Measurements from ENCODE around the gene ESPL1.
"Not testable (repeated sequence)": the region's sequence is repeated elsewhere in the genome, so short reads cannot be mapped to it uniquely, and the experiment has no call there.

The ESPL1 gene

GRCh38 chr12:53268630-53269562 is 797 bp downstream of the ESPL1 start:
- Mint-ChIP-seq H3K4me1 (peaks cover 38% of the 10 kb centered on the region), H3K4me3 (peak overlapping the region; percentile 93), H3K9me3 (no peaks in the 10 kb centered on the region), H3K27me3 (no peaks in the 10 kb centered on the region), H3K36me3 (peaks cover 7% of the 10 kb centered on the region), H3K27ac (peak overlapping the region; percentile 88)
- ATAC-seq, result no peak

GRCh38 chr12:53274445-53274844 is 6.3 kb downstream of the ESPL1 start:
- Mint-ChIP-seq H3K36me3 (peaks cover 21% of the 10 kb centered on the region), H3K4me3 (no peak overlapping the region), H3K27me3 (no peaks in the 10 kb centered on the region), H3K27ac (no peak overlapping the region), H3K4me1 (peaks cover 13% of the 10 kb centered on the region), H3K9me3 (no peaks in the 10 kb centered on the region)
- no peak for ATAC-seq

- H3K4me1 Mint-ChIP-seq, result no peaks in the 10 kb centered on the region
- no peak overlapping the region for H3K4me3 Mint-ChIP-seq
- no peaks in the 10 kb centered on the region for H3K9me3 Mint-ChIP-seq
- H3K27me3 Mint-ChIP-seq, result no peaks in the 10 kb centered on the region
- H3K36me3 Mint-ChIP-seq, result peaks cover 23% of the 10 kb centered on the region
- ATAC-seq, result no peak
- no peak overlapping the region for H3K27ac Mint-ChIP-seq
Observed at GRCh38 chr12:53276511-53276910, 8.4 kb downstream of the ESPL1 start.

DNA sequence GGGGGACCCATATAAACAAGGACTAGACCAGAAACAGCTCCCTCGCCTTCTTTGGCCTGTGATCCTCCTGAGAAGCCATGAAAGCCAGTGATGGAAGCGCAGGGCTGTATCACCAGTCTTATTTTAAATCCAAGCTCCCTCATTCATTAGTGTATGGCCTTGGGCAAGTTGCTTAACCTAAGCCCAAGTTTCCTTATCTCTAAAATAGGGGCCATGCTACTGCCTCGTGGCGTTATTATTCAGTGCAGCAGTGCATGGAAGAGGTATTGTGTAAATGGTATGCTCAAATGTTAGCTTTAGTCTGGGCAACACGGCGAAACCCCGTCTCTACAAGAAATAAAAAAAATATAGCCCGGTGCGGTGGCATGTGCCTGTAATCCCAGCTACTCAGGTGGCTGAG is 9.9 kb downstream of the ESPL1 start:
- Mint-ChIP-seq H3K27ac (no peak overlapping the region), H3K4me3 (no peak overlapping the region)

GRCh38 chr12:53279283-53279869 is 11.3 kb downstream of the ESPL1 start:
- H3K9me3 Mint-ChIP-seq, result no peaks in the 10 kb centered on the region
- H3K27me3 Mint-ChIP-seq, result no peaks in the 10 kb centered on the region
- H3K27ac Mint-ChIP-seq, result no peak overlapping the region
- H3K4me3 Mint-ChIP-seq, result no peak overlapping the region
- peaks cover 36% of the 10 kb centered on the region for H3K36me3 Mint-ChIP-seq
- H3K4me1 Mint-ChIP-seq, result no peaks in the 10 kb centered on the region
- no peak for ATAC-seq

More for the DNA sequence above, 9.9 kb downstream of the ESPL1 start:
- Mint-ChIP-seq H3K27me3 (no peaks in the 10 kb centered on the region), H3K9me3 (no peaks in the 10 kb centered on the region), H3K4me1 (no peaks in the 10 kb centered on the region), H3K36me3 (peaks cover 32% of the 10 kb centered on the region)
- ATAC-seq, result no peak

DNA sequence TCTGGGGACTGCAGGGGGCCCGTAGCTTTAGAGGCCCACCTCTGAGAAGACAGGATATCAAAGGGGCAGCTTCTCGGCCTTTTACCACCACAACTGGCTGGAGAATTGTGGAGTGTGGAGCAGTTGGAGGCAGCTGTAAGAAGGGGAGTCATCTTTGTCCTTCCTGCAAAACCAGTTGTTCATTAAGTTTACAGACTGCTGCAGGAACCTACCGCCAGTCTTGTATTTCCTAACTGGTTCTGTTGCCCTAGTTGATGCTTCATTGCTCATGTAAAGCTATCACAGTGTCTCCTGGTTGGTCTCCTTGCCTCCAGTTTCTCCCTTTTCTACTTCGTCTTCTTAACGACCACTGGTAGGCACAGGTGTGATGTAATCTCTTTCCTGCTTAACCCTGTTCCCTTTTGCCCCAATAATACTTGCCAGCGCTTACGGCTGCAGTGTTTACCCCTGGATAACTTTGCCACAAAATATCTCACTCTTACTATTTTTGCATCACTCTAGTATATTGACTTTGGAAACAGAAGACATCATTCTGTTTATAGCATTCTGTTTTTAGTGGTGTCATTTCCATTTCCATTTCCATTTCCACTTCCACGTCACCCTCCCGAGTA is 11.9 kb downstream of the ESPL1 start:
- Mint-ChIP-seq H3K27me3 (no peaks in the 10 kb centered on the region), H3K36me3 (peaks cover 30% of the 10 kb centered on the region), H3K4me3 (no peak overlapping the region), H3K9me3 (no peaks in the 10 kb centered on the region), H3K27ac (no peak overlapping the region), H3K4me1 (no peaks in the 10 kb centered on the region)
- no peak for ATAC-seq

DNA sequence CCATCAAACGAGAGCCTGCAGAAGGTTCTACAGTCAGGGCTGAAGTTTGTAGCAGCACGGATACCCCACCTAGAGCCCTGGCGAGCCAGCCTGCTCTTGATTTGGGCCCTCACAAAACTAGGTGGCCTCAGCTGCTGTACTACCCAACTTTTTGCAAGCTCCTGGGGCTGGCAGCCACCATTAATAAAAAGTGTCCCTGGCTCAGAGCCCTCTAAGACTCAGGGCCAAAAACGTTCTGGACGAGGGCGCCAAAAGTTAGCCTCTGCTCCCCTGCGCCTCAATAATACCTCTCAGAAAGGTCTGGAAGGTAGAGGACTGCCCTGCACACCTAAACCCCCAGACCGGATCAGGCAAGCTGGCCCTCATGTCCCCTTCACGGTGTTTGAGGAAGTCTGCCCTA is 18.3 kb downstream of the ESPL1 start:
- no peak for ATAC-seq
- peaks cover 42% of the 10 kb centered on the region for H3K36me3 Mint-ChIP-seq
- H3K27me3 Mint-ChIP-seq, result no peaks in the 10 kb centered on the region
- no peaks in the 10 kb centered on the region for H3K9me3 Mint-ChIP-seq
- peak overlapping the region; percentile 9 for H3K27ac Mint-ChIP-seq
- H3K4me1 Mint-ChIP-seq, result peaks cover 15% of the 10 kb centered on the region
- H3K4me3 Mint-ChIP-seq, result no peak overlapping the region

- ATAC-seq, result peak; percentile 89
- Mint-ChIP-seq H3K9me3 (no peaks in the 10 kb centered on the region), H3K4me1 (peaks cover 15% of the 10 kb centered on the region), H3K4me3 (no peak overlapping the region), H3K27ac (peak overlapping the region; percentile 66), H3K27me3 (no peaks in the 10 kb centered on the region), H3K36me3 (peaks cover 42% of the 10 kb centered on the region)
Observed at GRCh38 chr12:53287741-53288216, 19.7 kb downstream of the ESPL1 start.

DNA sequence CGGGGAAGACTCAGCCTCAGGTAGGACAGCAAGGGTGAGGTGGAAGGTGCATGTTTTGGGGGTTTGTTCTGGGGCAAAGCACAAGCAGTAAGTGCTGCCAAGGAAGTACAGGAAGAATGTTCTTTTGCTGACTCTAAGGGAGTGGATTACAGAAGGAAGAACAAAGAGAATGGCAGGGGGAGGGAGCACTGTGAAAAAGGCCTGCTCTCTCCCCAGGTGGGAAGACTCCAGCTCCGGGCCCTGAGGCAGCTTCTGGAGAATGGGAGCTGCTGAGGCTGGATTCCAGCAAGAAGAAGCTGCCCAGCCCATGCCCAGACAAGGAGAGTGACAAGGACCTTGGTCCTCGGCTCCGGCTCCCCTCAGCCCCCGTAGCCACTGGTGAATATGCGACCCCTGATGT is 20.2 kb downstream of the ESPL1 start:
- ATAC-seq, result no peak
- Mint-ChIP-seq H3K4me3 (no peak overlapping the region), H3K27ac (peak overlapping the region; percentile 66), H3K9me3 (no peaks in the 10 kb centered on the region), H3K4me1 (peaks cover 15% of the 10 kb centered on the region), H3K27me3 (no peaks in the 10 kb centered on the region), H3K36me3 (peaks cover 42% of the 10 kb centered on the region)

GRCh38 chr12:53289891-53290290 is 21.8 kb downstream of the ESPL1 start:
- no peak overlapping the region for H3K27ac Mint-ChIP-seq
- peaks cover 42% of the 10 kb centered on the region for H3K36me3 Mint-ChIP-seq

GRCh38 chr12:53290661-53291060 is 22.6 kb downstream of the ESPL1 start:
- Mint-ChIP-seq H3K9me3 (no peaks in the 10 kb centered on the region), H3K4me1 (peaks cover 21% of the 10 kb centered on the region), H3K27me3 (no peaks in the 10 kb centered on the region), H3K36me3 (peaks cover 42% of the 10 kb centered on the region), H3K4me3 (no peak overlapping the region), H3K27ac (no peak overlapping the region)
- ATAC-seq, result no peak

More at GRCh38 chr12:53289891-53290290, 21.8 kb downstream of the ESPL1 start:
- Mint-ChIP-seq H3K4me3 (no peak overlapping the region), H3K4me1 (peaks cover 18% of the 10 kb centered on the region), H3K27me3 (no peaks in the 10 kb centered on the region), H3K9me3 (no peaks in the 10 kb centered on the region)
- no peak for ATAC-seq

DNA sequence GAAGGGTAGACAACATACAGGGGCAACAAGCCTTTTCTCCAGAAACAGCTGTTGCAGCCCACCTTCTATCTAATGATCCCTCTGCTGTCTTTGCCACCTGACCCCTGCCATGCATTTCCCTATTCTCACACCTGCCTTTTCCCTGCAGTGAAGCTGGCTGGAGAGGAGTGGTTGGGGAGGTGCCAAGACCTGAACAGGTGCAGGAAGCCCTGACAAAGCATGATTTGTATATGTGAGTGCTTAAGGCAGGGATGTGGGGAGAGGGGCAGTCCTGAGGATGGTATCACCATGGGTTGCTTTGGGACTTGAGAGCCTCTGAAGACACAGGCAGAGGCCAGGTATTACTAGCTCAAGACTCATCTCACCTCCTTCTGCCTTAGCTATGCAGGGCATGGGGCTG is 24.3 kb downstream of the ESPL1 start:
- ATAC-seq, result no peak
- no peaks in the 10 kb centered on the region for H3K9me3 Mint-ChIP-seq
- peaks cover 31% of the 10 kb centered on the region for H3K4me1 Mint-ChIP-seq
- no peak overlapping the region for H3K27ac Mint-ChIP-seq
- no peaks in the 10 kb centered on the region for H3K27me3 Mint-ChIP-seq
- no peak overlapping the region for H3K4me3 Mint-ChIP-seq
- peaks cover 44% of the 10 kb centered on the region for H3K36me3 Mint-ChIP-seq

DNA sequence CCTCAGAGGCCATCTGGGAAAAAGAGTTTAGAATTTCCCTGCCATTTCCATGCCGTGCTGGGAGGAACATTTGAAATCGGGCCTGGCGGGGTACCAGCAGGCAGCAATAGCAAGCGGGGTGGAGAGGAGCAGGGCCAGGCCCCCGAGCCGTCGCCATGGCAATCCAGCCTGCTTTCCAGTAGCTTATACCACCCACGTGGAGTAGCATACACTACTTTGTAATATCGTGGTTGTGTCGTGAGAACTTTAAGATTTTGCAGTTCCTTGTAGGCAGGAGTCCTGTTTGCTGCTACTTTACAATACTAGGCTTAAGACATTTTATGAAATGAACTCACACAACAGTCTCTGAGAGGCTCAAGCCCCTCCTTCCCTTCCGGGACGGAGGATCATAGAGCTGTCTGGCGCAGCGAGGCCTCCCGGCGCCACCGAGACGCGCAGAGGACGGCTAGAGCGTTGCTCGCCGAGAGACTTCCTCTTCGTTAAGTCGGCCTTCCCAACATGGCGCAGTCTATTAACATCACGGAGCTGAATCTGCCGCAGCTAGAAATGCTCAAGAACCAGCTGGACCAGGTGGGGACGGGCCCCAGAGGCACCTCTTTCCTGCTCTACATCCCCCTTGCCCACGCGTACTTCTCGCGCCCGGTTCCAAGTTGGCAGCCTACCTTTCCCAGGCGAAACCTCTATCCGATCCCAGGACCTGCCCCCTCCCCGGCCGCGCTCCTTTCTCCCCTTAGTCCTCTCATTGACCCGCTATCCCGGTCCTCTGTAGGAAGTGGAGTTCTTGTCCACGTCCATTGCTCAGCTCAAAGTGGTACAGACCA is 27.2 kb downstream of the ESPL1 start, which contains the start of gene PFDN5:
PFDN5 (plus strand) TSS at position 473 of the 821 bp plus-strand sequence; CDS start at position 499, 26 bp downstream.
- Mint-ChIP-seq H3K4me1 (peaks cover 50% of the 10 kb centered on the region), H3K4me3 (peak within 1 kb of the TSS; percentile 97), H3K9me3 (no peaks in the 10 kb centered on the region), H3K27ac (peak within 1 kb of the TSS; percentile 89), H3K36me3 (peaks cover 46% of the 10 kb centered on the region), H3K27me3 (no peaks in the 10 kb centered on the region)
- peak; percentile 94 for ATAC-seq

- Mint-ChIP-seq H3K27me3 (no peaks in the 10 kb centered on the region), H3K4me1 (peaks cover 56% of the 10 kb centered on the region), H3K4me3 (peak overlapping the region; percentile 97), H3K36me3 (peaks cover 51% of the 10 kb centered on the region), H3K9me3 (no peaks in the 10 kb centered on the region), H3K27ac (peak overlapping the region; percentile 89)
- no peak for ATAC-seq
Observed at GRCh38 chr12:53295891-53296219, 27.8 kb downstream of the ESPL1 start.

DNA sequence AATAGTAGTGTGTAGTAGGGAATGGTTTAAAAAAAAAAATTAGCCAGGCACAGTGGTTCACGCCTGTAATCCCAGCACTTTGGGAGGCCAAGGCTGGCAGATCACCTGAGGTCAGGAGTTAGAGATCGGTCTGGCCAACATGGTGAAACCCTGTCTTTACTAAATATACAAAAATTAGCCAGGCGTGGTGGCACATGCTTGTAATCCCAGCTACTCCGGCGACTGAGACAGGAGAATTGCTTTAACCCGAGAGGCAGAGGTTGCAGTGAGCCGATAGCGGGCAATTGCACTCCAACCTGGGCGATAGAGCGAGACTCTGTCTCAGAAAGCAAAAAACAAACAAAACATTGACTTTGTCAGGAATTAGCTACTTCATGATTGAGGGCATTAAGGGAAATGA is 29.0 kb downstream of the ESPL1 start:
- H3K27ac Mint-ChIP-seq, result peak overlapping the region; percentile 89
- not testable (repeated sequence) for H3K9me3 Mint-ChIP-seq, H3K27me3 Mint-ChIP-seq, ATAC-seq
- H3K4me1 Mint-ChIP-seq, result peaks cover 68% of the 10 kb centered on the region
- H3K36me3 Mint-ChIP-seq, result peaks cover 55% of the 10 kb centered on the region
- peak overlapping the region; percentile 97 for H3K4me3 Mint-ChIP-seq

All from stimulated activated memory B cell treated with anti-CD40 and anti-IgM and Interleukin-4, amounts not matched to agents 10 μg/mL and 1 μg/mL and 100 μg/mL, for 72 hours (primary cell).